Epithelial cell of prostate (primary cell): Measurements from ENCODE around the gene RRP8.

ENCODE experiments used
- DNase-seq: peaks from one replicate; pipeline ENCODE4 v3.0.0-alpha.2; 2011; ENCODE audit warnings: low read depth, low spot score
- H3K27ac ChIP-seq: fragments of 450-650 bp; 2 replicates; pipeline ENCODE4 v1.5.1; 2017; ENCODE audit warnings: mild to moderate bottlenecking

The RRP8 gene

GRCh38 chr11:6633422-6634408 lies 30.3 kb upstream of the RRP8 start:
- no peak for DNase-seq
- H3K27ac ChIP-seq = no peak overlapping the region

GRCh38 chr11:6632116-6633073 lies 29.0 kb upstream of the RRP8 start:
- no peak for DNase-seq
- no peak overlapping the region for H3K27ac ChIP-seq

DNA sequence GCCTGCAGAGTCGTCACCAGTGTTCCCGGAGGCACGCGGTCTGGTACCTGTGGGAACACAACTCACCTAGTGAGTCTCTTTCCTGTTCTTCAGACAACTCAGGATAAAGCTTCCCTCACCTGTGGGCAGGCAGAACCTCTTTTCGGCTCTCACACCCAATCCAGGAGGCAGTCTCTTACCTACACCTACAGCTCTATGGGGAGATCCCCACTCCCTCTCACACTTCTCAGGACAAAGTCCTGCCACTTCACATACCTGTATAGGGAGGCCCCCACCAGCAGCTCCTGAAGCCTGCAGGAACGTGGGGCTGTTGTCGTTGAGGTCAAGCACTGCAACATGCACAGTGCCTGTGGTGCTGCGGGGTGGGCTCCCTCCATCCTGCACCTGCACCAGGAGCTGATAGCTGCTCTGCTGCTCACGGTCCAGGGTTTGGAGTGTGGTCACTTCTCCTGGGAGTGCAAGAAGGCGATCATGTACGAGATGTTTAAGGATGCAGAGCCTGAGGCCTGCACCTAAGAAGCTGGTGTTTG lies 28.0 kb upstream of the RRP8 start:
- no peak overlapping the region for H3K27ac ChIP-seq
- no peak for DNase-seq

DNA sequence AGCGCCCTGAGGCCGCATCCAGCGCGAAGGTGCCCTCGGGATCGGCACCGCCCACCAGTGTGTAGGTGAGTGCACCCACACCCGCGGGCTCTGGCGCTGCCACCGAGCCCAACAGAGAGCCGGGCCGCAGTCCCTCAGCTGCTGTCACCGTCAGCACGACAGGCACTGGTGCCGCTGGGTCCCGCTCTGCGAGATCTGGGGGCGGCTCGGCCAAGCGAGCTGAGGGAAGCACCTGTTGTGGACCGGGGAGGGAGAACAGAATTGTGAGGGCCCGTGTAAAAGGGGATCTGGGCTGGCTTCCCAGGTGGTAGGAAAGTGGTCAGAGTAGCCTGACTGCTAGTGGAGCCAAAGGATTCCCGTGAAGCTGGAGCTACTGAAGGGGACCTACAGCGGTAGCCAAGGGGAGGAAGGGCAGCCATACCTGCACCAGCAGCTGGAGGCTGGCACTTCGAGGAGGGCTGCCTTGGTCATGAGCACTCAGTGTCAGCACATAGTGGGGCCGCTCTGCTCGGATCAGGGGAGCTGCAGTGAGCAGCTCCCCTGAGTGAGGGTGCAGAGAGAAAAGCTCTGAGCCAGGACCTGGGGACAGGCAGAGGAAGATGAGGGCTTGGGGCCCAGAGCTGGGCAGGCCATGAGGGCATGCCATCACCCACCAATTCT lies 27.3 kb upstream of the RRP8 start:
- no peak overlapping the region for H3K27ac ChIP-seq
- no peak for DNase-seq

DNA sequence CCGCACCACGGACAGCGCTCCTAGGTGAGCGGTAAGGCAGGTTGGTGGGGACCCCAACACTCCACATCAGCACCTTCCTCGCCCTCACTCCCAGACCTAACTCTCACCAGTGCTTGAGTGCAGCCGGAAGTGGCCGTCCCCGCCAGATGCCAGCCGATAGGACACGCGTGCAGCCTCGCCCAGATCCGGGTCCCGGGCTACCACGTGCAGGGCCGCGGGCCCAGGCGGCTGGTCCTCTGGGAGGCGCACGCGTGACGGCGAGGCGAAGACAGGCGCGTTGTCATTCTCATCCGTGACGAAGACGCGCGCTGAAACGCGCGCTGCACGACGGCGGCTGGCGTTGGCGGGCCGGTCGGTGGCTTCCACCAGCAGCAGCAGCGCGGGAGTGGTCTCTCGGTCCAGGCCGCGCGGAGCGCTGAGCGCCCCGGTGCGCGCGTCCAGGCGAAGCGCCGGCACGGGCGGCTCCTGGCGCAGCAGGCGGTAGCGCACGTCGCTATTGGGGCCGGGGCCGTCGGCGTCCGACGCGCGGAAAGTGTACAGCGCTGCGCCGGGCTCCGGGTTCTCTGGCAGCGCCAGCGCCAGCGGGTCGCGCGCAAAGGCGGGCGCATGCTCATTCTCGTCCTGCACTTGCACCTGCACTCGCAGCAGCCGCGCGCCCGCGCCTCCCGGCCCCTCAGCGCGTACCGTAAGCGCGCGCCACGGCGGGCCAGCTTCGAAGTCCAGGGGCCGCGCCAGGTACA lies 26.6 kb upstream of the RRP8 start:
- DNase-seq = no peak
- no peak overlapping the region for H3K27ac ChIP-seq

- H3K27ac ChIP-seq = no peak overlapping the region
- no peak for DNase-seq
Measured at GRCh38 chr11:6629573-6629891, 26.1 kb upstream of the RRP8 start.

DNA sequence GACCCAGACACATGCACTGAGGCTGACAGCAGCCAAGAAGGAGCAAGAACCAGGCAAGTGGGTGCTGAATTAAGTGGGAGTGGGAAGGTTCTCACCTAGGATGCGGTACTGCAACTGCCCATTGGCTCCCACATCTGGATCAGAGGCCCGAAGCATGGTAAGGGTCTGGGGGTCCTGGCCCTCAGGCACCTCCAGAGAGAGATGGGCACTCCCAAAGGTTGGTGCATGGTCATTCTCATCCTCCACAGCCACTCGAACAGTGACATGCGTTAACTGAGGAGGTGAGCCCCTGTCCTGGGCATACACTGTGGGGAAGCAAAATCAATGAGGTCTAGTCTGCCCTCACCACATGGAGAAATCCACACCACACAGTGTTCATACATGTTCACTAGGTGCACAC lies 25.1 kb upstream of the RRP8 start:
- DNase-seq = no peak
- H3K27ac ChIP-seq = no peak overlapping the region

DNA sequence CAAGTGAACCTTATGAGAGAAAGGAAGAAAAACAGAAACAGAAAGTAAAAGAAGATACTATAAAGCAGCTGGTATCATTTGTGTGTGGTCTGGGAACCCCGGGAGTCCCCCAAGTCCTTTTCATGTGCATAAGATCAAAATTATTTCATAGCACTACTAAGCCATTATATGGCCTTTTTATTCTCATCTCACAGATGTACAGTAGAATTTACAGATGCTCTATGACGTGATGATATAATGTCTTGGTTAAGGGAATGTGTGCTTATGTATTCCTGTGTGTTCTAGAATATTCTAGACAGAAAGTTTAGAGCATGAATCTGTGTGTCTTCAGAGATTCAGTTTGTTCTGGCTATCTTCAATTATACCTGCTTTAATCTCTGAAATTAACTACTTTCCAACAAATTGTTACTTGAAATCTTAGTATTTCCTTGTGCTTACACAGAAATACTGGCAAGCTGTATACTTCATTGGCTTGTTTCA lies 24.4 kb upstream of the RRP8 start:
- H3K27ac ChIP-seq = no peak overlapping the region
- DNase-seq = no peak

GRCh38 chr11:6626971-6627761 lies 23.8 kb upstream of the RRP8 start:
- no peak for DNase-seq
- no peak overlapping the region for H3K27ac ChIP-seq

GRCh38 chr11:6625832-6626420 lies 22.5 kb upstream of the RRP8 start:
- no peak overlapping the region for H3K27ac ChIP-seq
- no peak for DNase-seq

DNA sequence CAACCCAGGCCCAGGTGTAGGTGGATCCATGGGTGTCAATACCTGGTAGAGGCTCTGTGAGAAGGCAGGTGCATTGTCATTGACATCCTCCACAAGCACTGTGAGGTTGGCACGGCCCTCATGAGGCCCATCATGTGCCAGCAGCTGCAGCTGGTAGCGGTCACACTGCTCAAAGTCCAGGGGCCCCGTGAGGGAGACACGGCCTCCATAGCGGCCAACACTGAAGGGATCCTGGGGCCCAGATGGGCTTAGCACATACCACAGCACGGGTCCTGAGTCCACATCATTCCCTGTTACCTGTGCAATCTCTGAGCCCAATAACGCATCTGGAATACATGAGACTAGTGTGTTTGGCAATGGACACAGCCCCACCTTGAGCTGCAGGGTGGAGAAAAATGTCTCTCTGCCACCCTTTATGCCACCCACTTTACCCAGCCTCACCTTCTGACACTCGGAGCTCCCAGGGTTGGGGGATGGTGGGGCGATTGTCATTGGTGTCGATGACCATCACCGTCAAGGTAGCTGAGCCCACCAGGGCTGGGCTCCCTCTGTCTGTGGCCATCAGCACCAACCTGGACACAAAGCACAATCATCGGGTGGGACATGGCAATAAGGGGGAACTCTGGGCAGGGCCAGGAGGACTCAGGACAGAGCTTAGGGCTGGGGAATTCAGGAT lies 21.9 kb upstream of the RRP8 start:
- DNase-seq = no peak
- H3K27ac ChIP-seq = no peak overlapping the region

DNA sequence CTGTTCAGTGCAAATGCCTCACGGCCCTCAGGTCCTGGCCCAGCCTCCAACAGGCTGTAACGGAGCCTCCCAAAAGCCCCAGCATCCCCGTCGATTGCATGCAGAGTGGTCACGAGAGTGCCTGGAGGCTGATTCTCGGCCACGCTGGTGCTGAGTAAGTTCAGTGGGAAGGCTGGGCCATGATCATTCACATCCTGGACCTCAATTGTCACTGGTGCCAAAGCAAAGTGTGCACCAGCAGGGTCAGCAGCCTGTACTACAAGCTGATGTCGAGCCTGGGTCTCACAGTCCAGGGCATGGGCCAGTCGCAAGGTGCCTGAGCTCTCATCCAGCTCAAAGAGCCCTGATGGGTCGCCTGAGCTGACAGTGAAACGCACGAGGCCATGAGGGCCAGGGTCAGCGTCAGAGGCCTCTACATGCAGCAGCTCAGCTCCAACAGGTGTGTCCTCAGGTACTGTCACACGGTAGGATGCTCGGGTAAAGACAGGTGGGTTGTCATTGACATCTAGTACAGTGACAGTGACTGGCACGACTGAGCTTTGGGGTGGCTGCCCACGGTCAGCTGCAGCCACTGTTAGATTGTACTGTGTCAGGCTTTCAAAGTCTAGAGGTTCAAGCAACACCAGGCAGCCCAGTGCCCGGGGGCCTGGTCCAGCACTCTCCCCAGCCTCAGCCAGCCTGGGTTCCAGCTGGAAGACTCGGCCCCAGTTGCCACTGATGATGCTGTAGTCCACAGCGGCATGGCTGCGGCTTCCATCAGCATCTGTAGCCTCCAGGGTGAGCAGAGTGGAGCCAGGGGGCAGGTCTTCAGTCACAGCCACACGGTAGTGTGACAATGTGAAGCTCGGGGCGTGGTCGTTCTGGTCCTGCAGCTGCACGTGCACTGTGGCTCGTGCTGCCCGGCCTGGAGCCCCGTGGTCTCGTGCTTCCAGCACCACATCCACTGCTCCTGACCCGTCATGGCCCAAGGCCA lies 20.3 kb upstream of the RRP8 start:
- DNase-seq = no peak
- no peak overlapping the region for H3K27ac ChIP-seq

DNA sequence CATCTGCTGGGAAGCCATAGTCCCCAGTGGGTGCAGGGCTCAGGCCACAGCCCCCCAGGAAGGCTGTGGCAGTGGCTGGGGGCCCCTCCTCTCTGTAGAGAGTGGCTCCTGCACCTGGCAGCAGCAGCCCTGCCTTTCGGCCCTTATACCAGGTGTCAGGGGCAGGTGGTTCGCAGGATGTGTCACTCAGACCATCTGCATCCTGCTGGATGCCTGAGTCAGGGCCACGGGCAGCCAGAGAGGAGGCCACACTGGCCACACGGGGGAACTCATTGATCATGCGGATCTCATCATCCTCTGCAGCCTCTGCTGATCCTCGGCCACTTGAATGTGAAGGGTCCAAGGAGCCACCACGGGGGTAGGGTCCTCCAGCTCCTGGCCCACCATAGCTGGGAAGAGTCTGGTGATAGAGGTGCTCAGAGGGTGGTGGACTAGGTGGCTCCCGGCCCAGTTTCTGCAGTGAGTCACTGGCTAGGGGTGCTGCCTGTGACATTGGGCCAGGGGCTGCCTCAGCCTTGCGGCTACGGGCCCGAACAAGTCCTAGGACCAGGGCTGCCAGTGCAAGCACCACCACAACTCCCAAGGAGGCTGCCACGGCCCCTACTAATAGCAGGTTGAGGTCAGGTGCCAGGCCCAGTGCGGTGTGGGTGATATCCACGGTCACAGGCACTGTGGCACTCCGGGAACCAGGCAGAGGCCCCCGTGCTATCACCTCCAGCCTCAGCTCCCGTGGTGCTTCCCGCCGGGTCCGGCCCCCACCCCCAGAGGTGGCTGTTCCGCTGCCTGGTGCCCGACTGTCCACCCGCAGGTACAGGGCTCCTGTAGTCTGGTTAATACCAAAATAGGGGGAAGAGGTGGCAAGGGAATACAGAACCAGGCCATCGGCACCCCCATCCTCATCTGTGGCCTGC lies 19.1 kb upstream of the RRP8 start:
- no peak for DNase-seq
- no peak overlapping the region for H3K27ac ChIP-seq

- no peak for DNase-seq
- no peak overlapping the region for H3K27ac ChIP-seq
Measured at GRCh38 chr11:6621711-6622211, 18.3 kb upstream of the RRP8 start.

- no peak overlapping the region for H3K27ac ChIP-seq
- DNase-seq = no peak
Measured at GRCh38 chr11:6620636-6621035, 17.2 kb upstream of the RRP8 start.
